Vagina (tissue), 2 donors: Measurements from ENCODE around the gene KDM1B.

Experiments used
- CTCF ChIP-seq, 3 experiments: fragments of 450-650 bp in 2 of 3; fragments of 200-600 bp in 1 of 3; sonication (generic) in 1 of 3; IDR thresholded peaks; one replicate each; pipeline ENCODE4 v1.5.1; 2017 to 2019; ENCODE audit warnings: antibody characterized with exemption in 3 of 3, mild to moderate bottlenecking in 2 of 3, moderate library complexity in 2 of 3
- POLR2AphosphoS5 ChIP-seq, 2 donors: sonication (generic); formaldehyde crosslinking; IDR thresholded peaks; one replicate each; pipeline ENCODE4 v1.9.0; 2017; ENCODE audit warnings: antibody characterized with exemption in 2 of 2, mild to moderate bottlenecking in 2 of 2, low read depth in 1 of 2; ENCODE audit not compliant: insufficient read depth in 1 of 2

GRCh38 chr6:18171871-18172270 lies 16.6 kb downstream of the KDM1B start:
- TF ChIP-seq CTCF (IDR thresholded peaks at IDR 0.05) (no peak), POLR2AphosphoS5 (IDR thresholded peaks at IDR 0.05; ENCODE audit: insufficient read depth in 1 of 2, low read depth in 1 of 2) (no peak)
